HG02943 (cell line): ENCODE measurements around the gene PDS5A.
"Not testable (repeated sequence)": the region's sequence is repeated elsewhere in the genome, so short reads cannot be mapped to it uniquely, and the experiment has no call there.

Source experiments
- ATAC-seq: cut with Tn5 transposase; IDR thresholded peaks from one replicate; pipeline ENCODE4 v1.9.1; 2021; ENCODE audit warnings: mild to moderate bottlenecking, low read depth, moderate library complexity; ENCODE audit not compliant: unreplicated experiment

PDS5A gene

GRCh38 chr4:39910064-39910463 lies 67.6 kb downstream of the PDS5A start:
- no peak for ATAC-seq

- no peak for ATAC-seq
These were observed 69.4 kb downstream of the PDS5A start for GRCh38 chr4:39908284-39908683.

GRCh38 chr4:39905656-39906055 lies 72.1 kb downstream of the PDS5A start:
- no peak for ATAC-seq

- ATAC-seq, result not testable (repeated sequence)
These were observed 72.7 kb downstream of the PDS5A start for GRCh38 chr4:39905019-39905418.

GRCh38 chr4:39900966-39901365 lies 76.7 kb downstream of the PDS5A start:
- ATAC-seq, result no peak

- ATAC-seq, result no peak
These were observed 78.4 kb downstream of the PDS5A start for GRCh38 chr4:39899291-39899690.

GRCh38 chr4:39898015-39898414 lies 79.7 kb downstream of the PDS5A start:
- ATAC-seq, result no peak

GRCh38 chr4:39893693-39894072 lies 84.0 kb downstream of the PDS5A start:
- ATAC-seq, result no peak

GRCh38 chr4:39892988-39893692 lies 84.6 kb downstream of the PDS5A start:
- ATAC-seq, result no peak

GRCh38 chr4:39889226-39889625 lies 88.5 kb downstream of the PDS5A start:
- no peak for ATAC-seq

GRCh38 chr4:39888541-39888940 lies 89.2 kb downstream of the PDS5A start:
- ATAC-seq, result no peak

- no peak for ATAC-seq
These were observed 94.1 kb downstream of the PDS5A start for GRCh38 chr4:39883646-39884045.

- ATAC-seq, result no peak
These were observed 95.9 kb downstream of the PDS5A start for GRCh38 chr4:39881789-39882188.

- no peak for ATAC-seq
These were observed 99.7 kb downstream of the PDS5A start for GRCh38 chr4:39877971-39878370.

GRCh38 chr4:39873823-39874222 lies 103.9 kb downstream of the PDS5A start:
- ATAC-seq, result no peak

- ATAC-seq, result no peak
These were observed 112.4 kb downstream of the PDS5A start for GRCh38 chr4:39865280-39865679.

GRCh38 chr4:39864391-39864790 lies 113.3 kb downstream of the PDS5A start:
- ATAC-seq, result no peak

GRCh38 chr4:39860804-39861203 lies 116.9 kb downstream of the PDS5A start:
- no peak for ATAC-seq

GRCh38 chr4:39855909-39856512 lies 121.7 kb downstream of the PDS5A start:
- ATAC-seq, result no peak

- no peak for ATAC-seq
These were observed 125.1 kb downstream of the PDS5A start for GRCh38 chr4:39852636-39853035.

GRCh38 chr4:39850727-39851126 lies 127.0 kb downstream of the PDS5A start:
- ATAC-seq, result no peak

GRCh38 chr4:39846705-39847104 lies 131.0 kb downstream of the PDS5A start:
- ATAC-seq, result no peak
